SK-N-SH treated with all-trans-retinoic acid at 6 μM for 48 hours (cell line): ENCODE results near the gene KLHL1.

Experiments
- ESRRG ChIP-seq: fragments of 250-450 bp; sonication (Bioruptor Pico); IDR thresholded peaks from 2 replicates; pipeline ENCODE4 v1.6.1; 2021; ENCODE audit warnings: mild to moderate bottlenecking
- OSR1 ChIP-seq: fragments of 250-450 bp; sonication (Bioruptor Pico); IDR thresholded peaks from 2 replicates; pipeline ENCODE4 v1.8.0; 2022; ENCODE audit warnings: moderate library complexity, mild to moderate bottlenecking, inconsistent platforms
- PATZ1 ChIP-seq: fragments of 250-450 bp; sonication (Bioruptor Pico); IDR thresholded peaks from 2 replicates; pipeline ENCODE4 v1.8.0; 2020; ENCODE audit warnings: mild to moderate bottlenecking, moderate library complexity, borderline replicate concordance
- RARB ChIP-seq: fragments of 250-450 bp; sonication (Bioruptor Pico); IDR thresholded peaks from 2 replicates; pipeline ENCODE4 v1.8.0; 2021; ENCODE audit warnings: mild to moderate bottlenecking, moderate library complexity
- SNAI2 ChIP-seq: fragments of 250-450 bp; sonication (Bioruptor Pico); IDR thresholded peaks from 2 replicates; pipeline ENCODE4 v1.5.0; 2020; ENCODE audit warnings: mild to moderate bottlenecking, moderate library complexity
- TCF4 ChIP-seq: fragments of 250-450 bp; sonication (Bioruptor Pico); IDR thresholded peaks from 2 replicates; pipeline ENCODE4 v1.8.0; 2021; ENCODE audit warnings: mild to moderate bottlenecking, moderate library complexity, borderline replicate concordance
- TOX ChIP-seq: fragments of 250-450 bp; sonication (Bioruptor Pico); IDR thresholded peaks from 2 replicates; pipeline ENCODE4 v1.8.0; 2021; ENCODE audit warnings: mild to moderate bottlenecking, moderate library complexity, borderline replicate concordance
- ZFP3 ChIP-seq: fragments of 250-450 bp; sonication (Bioruptor Pico); IDR thresholded peaks from 2 replicates; pipeline ENCODE4 v1.5.0; 2020; ENCODE audit warnings: mild to moderate bottlenecking, moderate library complexity
- ZFP30 ChIP-seq: fragments of 450-650 bp; formaldehyde crosslinking; IDR thresholded peaks from 2 replicates; pipeline ENCODE4 v1.5.0; 2022; ENCODE audit warnings: mild to moderate bottlenecking, moderate library complexity

GRCh38 chr13:69948016-69948415, 160.2 kb downstream of the KLHL1 start:
- TF ChIP-seq ESRRG (CRISPR knock-in tag) (no peak), TOX (CRISPR knock-in tag) (no peak), ZFP3 (CRISPR knock-in tag) (no peak), RARB (CRISPR knock-in tag) (no peak), SNAI2 (CRISPR knock-in tag) (no peak), PATZ1 (no peak), OSR1 (CRISPR knock-in tag) (no peak), ZFP30 (CRISPR knock-in tag) (no peak), TCF4 (no peak)
